ENCODE data around the gene HACE1.

Gene HACE1

DNA sequence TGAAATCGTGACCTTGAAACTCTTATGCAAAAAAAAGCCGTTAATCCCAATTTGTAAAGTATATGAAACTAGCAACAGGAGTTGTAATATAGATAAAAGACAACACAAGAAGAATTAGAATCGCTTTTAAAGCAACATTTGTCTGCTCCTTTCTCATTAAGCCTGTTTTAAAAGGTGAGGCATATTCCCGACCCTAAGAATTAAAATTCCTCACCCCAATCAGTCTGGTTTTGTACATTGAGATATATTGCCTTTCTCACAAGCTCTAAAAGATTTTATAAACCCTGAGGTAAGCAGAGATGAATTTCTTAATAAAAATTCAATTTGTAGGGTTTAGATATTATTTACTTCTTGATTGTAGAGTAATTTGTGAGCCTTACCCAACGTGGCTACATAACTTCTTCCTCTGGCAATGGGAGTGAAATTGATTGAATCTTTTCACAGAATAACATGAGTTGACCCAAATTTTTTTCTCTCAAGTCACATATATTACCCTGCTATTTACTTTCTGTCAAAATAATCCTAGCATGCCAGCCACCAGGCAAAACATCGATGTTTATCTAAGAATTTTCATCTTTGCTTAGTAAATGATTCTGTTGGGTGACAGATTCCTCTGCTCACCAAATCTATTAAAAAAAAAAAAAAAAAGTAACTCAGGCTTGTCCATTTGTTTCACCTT is 173.7 kb downstream of the HACE1 start:
- no peak for DNase-seq

DNA sequence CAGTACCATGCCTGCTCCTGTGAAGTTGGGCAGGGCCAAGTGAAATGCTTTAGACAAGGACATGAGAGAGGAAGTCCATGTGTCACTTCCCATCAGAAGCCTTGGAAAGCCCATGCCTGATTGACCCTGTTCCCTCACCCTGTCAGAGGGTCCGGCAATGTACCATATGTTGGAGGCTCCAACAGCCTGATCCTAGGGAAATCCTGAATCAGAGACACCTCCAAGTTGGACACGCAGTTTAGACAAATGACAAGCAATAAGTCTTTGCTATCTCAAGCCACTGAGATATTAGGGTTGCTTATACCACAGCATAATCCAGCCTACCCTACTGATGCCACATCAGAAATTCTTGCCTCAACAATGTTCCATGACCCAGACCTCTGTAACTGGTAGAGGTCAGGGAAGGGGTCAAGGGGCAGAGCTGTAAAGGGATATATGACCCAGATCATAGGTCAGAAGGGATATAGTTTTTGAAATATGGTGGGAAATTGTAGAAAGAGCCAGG is 174.8 kb downstream of the HACE1 start:
- no peak for DNase-seq

DNA sequence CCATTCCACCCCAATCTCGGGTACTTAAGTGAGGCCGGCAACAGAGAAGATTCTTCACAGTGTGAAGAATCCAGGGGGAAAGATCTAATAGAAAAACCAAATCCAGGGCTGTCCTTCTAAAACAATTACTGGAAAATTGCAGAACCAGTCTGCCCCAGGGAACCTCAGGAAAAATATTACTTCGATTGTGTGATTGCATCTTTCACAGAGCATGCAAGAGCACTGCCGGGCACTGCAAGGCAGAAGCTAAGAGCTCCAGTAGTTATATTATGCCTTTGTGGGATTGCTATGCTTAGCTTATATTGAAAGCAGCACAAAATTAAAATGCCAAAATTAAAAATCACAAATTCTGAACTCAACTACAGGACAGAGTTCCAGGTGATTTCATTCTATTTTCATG is 175.9 kb downstream of the HACE1 start:
- no peak for DNase-seq

DNA sequence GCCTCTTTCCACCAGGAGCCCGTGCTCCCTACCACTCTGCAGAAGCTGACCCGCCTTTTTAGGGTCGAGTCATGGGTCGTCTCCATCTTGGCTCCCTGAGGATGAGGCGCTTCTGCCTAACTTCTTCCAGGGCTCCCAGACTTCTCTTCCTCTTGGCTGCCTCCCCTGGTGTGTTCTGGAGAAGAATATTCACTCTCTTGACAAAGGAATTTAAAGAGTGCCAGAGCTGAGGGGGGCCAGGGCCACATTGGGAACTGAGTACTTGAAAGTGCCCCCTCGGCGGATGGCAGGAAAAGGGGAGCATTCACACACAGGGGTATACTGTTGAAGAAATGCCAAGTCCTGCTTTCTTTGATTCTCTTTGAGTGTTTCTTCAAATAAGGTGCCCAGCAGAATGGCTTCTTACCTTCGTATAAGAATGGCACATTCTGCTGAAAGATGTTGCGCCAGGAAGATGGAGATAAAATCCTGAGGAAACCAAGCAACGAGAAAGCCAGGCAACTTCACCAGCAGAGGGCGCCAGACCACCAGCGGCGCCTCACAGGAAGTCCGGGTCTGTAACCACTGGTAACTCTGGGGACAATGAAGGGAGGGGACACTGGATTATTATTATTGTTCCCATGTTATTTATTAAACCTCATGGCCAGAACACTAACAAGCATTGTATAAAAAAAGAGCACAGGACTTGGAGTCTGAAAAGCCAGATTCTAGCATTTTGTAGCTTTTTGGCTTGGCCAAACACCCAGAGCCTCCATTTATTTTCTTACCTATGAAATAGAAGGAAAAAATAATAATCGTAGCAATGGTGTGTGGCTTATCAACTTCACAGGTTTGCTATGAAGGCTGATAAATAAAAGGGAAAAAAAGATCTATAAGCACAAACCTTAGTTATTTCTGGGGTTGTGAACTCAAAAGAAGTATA is 176.7 kb downstream of the HACE1 start:
- DNase-seq = peak; percentile 46

DNA sequence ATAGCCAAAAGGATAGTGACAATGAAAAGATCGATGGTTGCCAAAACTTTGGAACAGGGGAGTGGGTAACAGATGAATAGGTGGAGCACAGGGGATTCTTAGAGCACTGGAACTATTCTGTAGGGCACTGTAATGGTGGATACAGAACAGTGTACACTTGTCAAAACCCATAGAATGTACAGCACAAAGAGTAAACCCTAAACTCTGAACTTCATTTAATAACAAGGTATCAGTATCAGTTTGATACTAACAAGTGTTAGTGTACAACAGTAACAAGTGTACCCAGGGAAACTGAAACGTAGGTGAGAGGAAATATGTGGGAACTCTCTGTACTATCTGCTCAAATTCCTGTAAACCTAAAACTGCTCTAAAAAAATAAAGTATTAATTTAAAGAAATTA is 179.2 kb downstream of the HACE1 start:
- DNase-seq = no peak

DNA sequence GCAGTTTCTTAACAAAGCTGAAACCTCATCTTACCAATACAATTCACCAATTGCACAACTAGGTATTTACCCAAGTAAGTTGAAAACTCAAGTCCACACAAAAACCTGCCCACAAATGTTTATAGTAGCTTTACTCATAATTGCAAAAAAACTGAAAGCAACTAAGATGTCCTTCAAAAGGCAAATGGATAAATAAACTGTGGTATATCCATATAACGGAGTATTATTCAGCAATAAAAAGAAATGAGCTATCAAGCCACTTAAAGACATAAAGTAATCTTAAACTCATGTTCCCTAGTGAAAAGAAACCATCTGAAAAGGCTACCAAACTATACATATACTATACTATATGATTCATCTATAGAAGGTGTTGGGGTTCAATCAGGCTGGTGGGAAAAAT is 179.7 kb downstream of the HACE1 start:
- no peak for DNase-seq
